ENCODE data around the gene GALNT10.

The GALNT10 gene

DNA sequence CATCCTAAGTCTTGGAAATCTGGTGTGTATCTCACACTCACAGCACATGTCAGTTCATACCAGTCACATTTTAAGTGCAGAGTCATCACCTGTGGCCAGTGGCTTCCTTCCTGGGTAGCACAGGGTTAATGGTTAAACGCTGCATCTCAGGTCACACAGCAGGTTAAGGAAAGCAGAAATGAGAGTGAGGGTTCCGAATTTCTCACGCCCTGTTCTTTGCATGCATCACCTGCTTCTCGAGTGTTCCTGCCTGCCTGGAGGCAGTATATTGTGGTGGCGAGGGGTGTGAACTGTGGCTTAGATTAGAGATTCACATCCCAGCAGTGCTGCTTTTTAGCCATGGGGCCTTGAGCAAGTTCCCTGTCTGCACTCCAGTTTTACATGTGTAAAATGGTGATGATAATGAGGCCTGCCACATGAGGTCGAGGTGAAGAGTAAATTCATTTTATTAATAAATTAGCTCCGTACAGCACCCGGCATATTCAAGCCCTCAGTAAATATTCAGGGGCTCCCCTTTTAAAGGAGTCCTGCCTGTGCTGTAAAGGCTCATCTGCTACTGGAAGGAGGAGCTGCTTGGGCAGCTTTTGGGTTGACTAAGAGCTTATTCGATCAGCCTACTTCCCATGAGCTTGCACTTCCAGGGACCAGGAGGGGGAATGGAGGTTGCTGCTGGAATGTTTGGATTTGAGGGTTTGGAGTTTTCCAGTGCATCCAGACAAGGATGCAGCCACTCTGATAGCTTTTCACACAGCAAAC lies 194.1 kb downstream of the GALNT10 start:
- Histone ChIP-seq H3K4me1 (ENCODE audit: control insufficient read depth, insufficient read depth, low read length) (peaks cover 11% of the 10 kb centered on the region; the same call in 1 of the 2 replicates), H3K27ac (ENCODE audit: low read depth, low read length) (no peak overlapping the region), H3K27me3 (ENCODE audit: control insufficient read depth, insufficient read depth, low read length) (no peaks in the 10 kb centered on the region), H3K36me3 (ENCODE audit: control insufficient read depth, insufficient read depth, low read length) (peaks cover 14% of the 10 kb centered on the region; the same call in 1 of the 2 replicates), H3K4me3 (ENCODE audit: low read depth, low read length) (no peak overlapping the region), H3K9me3 (ENCODE audit: control insufficient read depth, insufficient read depth, low read depth, low read length) (peaks cover 5% of the 10 kb centered on the region; the same call in 1 of the 2 replicates), H3K9ac (ENCODE audit: low read length) (no peak overlapping the region)

DNA sequence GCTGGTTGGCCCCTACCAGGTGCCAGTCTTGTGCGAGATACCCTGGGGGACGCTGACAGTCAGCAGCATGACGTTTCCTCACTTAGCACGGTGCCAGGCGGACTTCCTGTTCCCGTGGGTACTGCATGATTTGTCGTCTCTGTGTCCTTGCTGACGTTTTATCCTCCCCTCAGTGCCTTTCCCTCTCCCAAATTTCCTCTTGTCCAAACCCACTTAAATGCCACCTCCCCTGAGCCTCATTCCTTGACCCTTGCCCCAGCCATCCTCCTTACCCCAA lies 194.6 kb downstream of the GALNT10 start:
- Histone ChIP-seq H3K36me3 (ENCODE audit: control insufficient read depth, insufficient read depth, low read length) (peaks cover 14% of the 10 kb centered on the region; the same call in 1 of the 2 replicates), H3K9ac (ENCODE audit: low read length) (no peak overlapping the region), H3K4me1 (ENCODE audit: control insufficient read depth, insufficient read depth, low read length) (peaks cover 11% of the 10 kb centered on the region; the same call in 1 of the 2 replicates), H3K9me3 (ENCODE audit: control insufficient read depth, insufficient read depth, low read depth, low read length) (peaks cover 5% of the 10 kb centered on the region; the same call in 1 of the 2 replicates), H3K4me3 (ENCODE audit: low read depth, low read length) (no peak overlapping the region), H3K27ac (ENCODE audit: low read depth, low read length) (no peak overlapping the region), H3K27me3 (ENCODE audit: control insufficient read depth, insufficient read depth, low read length) (no peaks in the 10 kb centered on the region)

DNA sequence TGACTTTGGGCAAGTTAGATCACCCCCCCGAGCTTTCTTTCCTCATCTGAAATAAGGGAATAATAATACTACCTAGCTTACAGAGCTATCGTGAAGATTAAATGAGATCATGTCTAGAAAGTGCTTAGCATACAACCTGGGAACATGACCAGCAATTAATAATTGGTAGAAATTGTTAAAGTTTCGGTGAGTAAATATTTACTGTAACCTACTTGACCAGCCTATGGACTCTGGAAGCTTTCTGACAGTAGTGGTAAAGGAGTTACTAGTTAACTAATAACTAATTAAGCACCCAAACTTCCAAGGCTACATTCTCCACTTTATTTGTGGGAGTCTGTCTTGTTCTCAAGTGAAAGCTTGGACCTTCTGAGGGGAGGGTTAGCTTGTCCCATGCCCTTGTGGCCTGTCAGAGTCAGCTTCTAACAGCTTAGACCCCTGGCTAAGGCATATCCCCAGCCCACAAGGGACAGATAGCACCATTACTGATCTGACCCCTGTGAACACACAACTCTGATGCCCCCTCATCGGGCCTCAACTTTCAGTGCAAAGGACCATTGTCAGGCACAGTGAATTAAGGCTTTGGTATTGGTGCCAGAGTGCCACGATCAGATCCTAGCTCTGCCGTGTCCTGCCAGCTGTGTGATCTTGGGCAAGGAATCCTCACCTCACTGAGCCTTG lies 196.6 kb downstream of the GALNT10 start:
- H3K9ac ChIP-seq (ENCODE audit: low read length): no peak overlapping the region
- peaks cover 3% of the 10 kb centered on the region; the same call in 1 of the 2 replicates for H3K9me3 ChIP-seq (ENCODE audit: control insufficient read depth, insufficient read depth, low read depth, low read length)
- H3K27ac ChIP-seq (ENCODE audit: low read depth, low read length): no peak overlapping the region
- H3K4me1 ChIP-seq (ENCODE audit: control insufficient read depth, insufficient read depth, low read length): peaks cover 11% of the 10 kb centered on the region; the same call in 1 of the 2 replicates
- H3K4me3 ChIP-seq (ENCODE audit: low read depth, low read length): no peak overlapping the region
- H3K27me3 ChIP-seq (ENCODE audit: control insufficient read depth, insufficient read depth, low read length): no peaks in the 10 kb centered on the region
- H3K36me3 ChIP-seq (ENCODE audit: control insufficient read depth, insufficient read depth, low read length): peaks cover 3% of the 10 kb centered on the region; the same call in 1 of the 2 replicates

DNA sequence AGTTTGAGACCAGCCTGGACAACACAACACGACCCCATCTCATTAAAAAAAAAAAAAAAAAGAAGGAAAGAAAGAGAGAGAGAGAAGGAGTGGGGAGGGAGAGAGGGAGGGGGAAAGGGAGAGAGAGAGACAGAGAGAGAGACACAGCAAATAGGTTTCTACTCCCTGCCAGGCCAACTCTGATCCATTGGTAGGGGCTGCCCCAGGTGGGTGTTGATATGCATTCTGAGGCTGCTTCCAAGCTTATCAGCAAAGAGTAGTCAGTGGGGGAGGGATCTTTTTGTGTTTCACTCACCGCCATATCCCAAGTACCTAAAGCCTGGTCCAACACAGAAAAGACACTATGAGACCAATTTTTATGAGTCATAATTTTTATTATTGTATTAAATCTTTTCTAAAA lies 198.3 kb downstream of the GALNT10 start:
- H3K9me3 ChIP-seq (ENCODE audit: control insufficient read depth, insufficient read depth, low read depth, low read length): peaks cover 7% of the 10 kb centered on the region; the same call in 1 of the 2 replicates
- no peak overlapping the region for H3K9ac ChIP-seq (ENCODE audit: low read length)
- H3K36me3 ChIP-seq (ENCODE audit: control insufficient read depth, insufficient read depth, low read length): no peaks in the 10 kb centered on the region
- no peak overlapping the region for H3K4me3 ChIP-seq (ENCODE audit: low read depth, low read length)
- no peak overlapping the region for H3K27ac ChIP-seq (ENCODE audit: low read depth, low read length)
- no peaks in the 10 kb centered on the region for H3K27me3 ChIP-seq (ENCODE audit: control insufficient read depth, insufficient read depth, low read length)
- peaks cover 11% of the 10 kb centered on the region; the same call in 1 of the 2 replicates for H3K4me1 ChIP-seq (ENCODE audit: control insufficient read depth, insufficient read depth, low read length)

GRCh38 chr5:154390096-154390495 lies 199.6 kb downstream of the GALNT10 start:
- Histone ChIP-seq H3K27ac (ENCODE audit: low read depth, low read length) (no peak overlapping the region), H3K9ac (ENCODE audit: low read length) (no peak overlapping the region), H3K4me1 (ENCODE audit: control insufficient read depth, insufficient read depth, low read length) (peaks cover 8% of the 10 kb centered on the region; the same call in 1 of the 2 replicates), H3K4me3 (ENCODE audit: low read depth, low read length) (no peak overlapping the region), H3K36me3 (ENCODE audit: control insufficient read depth, insufficient read depth, low read length) (no peaks in the 10 kb centered on the region), H3K9me3 (ENCODE audit: control insufficient read depth, insufficient read depth, low read depth, low read length) (peaks cover 7% of the 10 kb centered on the region; the same call in 1 of the 2 replicates), H3K27me3 (ENCODE audit: control insufficient read depth, insufficient read depth, low read length) (no peaks in the 10 kb centered on the region)

DNA sequence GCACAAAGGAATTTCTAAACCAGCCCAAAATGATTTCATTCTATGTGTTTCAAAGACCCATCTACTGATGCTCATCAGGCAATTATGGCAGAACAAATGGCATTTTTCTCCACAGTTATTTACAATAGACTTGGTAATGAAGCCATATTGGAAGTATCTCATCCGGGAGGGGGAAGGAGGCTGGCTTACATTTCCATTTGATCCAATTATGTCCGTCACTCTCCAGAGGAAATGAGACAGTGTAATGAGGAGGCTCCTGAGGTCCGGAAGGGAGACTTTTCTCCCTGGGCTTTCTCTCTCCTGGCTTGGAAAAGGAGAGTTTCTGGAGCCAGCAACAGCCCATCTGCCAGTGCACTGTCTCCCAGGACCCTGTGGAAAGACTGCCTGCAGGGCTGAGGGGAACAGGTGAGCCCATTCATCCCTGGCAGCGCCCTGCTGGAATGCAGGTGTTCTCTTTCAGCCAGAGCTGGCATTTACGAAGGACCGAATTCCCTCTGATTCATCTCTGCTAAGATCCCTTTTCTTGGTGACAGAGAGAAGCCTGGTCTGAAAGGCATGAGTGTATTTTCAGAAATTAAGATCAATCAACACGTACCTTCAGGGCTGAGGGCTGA lies 200.3 kb downstream of the GALNT10 start:
- Histone ChIP-seq H3K9me3 (ENCODE audit: control insufficient read depth, insufficient read depth, low read depth, low read length) (peaks cover 7% of the 10 kb centered on the region; the same call in 1 of the 2 replicates), H3K9ac (ENCODE audit: low read length) (no peak overlapping the region), H3K4me3 (ENCODE audit: low read depth, low read length) (no peak overlapping the region), H3K4me1 (ENCODE audit: control insufficient read depth, insufficient read depth, low read length) (peaks cover 14% of the 10 kb centered on the region), H3K27ac (ENCODE audit: low read depth, low read length) (no peak overlapping the region), H3K27me3 (ENCODE audit: control insufficient read depth, insufficient read depth, low read length) (no peaks in the 10 kb centered on the region), H3K36me3 (ENCODE audit: control insufficient read depth, insufficient read depth, low read length) (no peaks in the 10 kb centered on the region)

- Histone ChIP-seq H3K36me3 (ENCODE audit: control insufficient read depth, insufficient read depth, low read length) (no peaks in the 10 kb centered on the region), H3K27me3 (ENCODE audit: control insufficient read depth, insufficient read depth, low read length) (no peaks in the 10 kb centered on the region), H3K9ac (ENCODE audit: low read length) (no peak overlapping the region), H3K4me3 (ENCODE audit: low read depth, low read length) (no peak overlapping the region), H3K9me3 (ENCODE audit: control insufficient read depth, insufficient read depth, low read depth, low read length) (peaks cover 7% of the 10 kb centered on the region; the same call in 1 of the 2 replicates), H3K27ac (ENCODE audit: low read depth, low read length) (no peak overlapping the region), H3K4me1 (ENCODE audit: control insufficient read depth, insufficient read depth, low read length) (peaks cover 20% of the 10 kb centered on the region)
Observed at GRCh38 chr5:154391788-154392187, 201.3 kb downstream of the GALNT10 start.

- Histone ChIP-seq H3K27ac (ENCODE audit: low read depth, low read length) (no peak overlapping the region), H3K9me3 (ENCODE audit: control insufficient read depth, insufficient read depth, low read depth, low read length) (peaks cover 7% of the 10 kb centered on the region; the same call in 1 of the 2 replicates), H3K27me3 (ENCODE audit: control insufficient read depth, insufficient read depth, low read length) (no peaks in the 10 kb centered on the region), H3K4me1 (ENCODE audit: control insufficient read depth, insufficient read depth, low read length) (peaks cover 14% of the 10 kb centered on the region), H3K36me3 (ENCODE audit: control insufficient read depth, insufficient read depth, low read length) (no peaks in the 10 kb centered on the region), H3K4me3 (ENCODE audit: low read depth, low read length) (no peak overlapping the region), H3K9ac (ENCODE audit: low read length) (no peak overlapping the region)
Observed at GRCh38 chr5:154393850-154394249, 203.3 kb downstream of the GALNT10 start.

- Histone ChIP-seq H3K27me3 (ENCODE audit: control insufficient read depth, insufficient read depth, low read length) (no peaks in the 10 kb centered on the region), H3K9ac (ENCODE audit: low read length) (no peak overlapping the region), H3K27ac (ENCODE audit: low read depth, low read length) (no peak overlapping the region), H3K36me3 (ENCODE audit: control insufficient read depth, insufficient read depth, low read length) (no peaks in the 10 kb centered on the region), H3K9me3 (ENCODE audit: control insufficient read depth, insufficient read depth, low read depth, low read length) (peaks cover 7% of the 10 kb centered on the region; the same call in 1 of the 2 replicates), H3K4me3 (ENCODE audit: low read depth, low read length) (no peak overlapping the region), H3K4me1 (ENCODE audit: control insufficient read depth, insufficient read depth, low read length) (peaks cover 14% of the 10 kb centered on the region)
Observed at GRCh38 chr5:154394307-154394706, 203.8 kb downstream of the GALNT10 start.

- H3K9me3 ChIP-seq (ENCODE audit: control insufficient read depth, insufficient read depth, low read depth, low read length): peaks cover 7% of the 10 kb centered on the region; the same call in 1 of the 2 replicates
- no peaks in the 10 kb centered on the region for H3K27me3 ChIP-seq (ENCODE audit: control insufficient read depth, insufficient read depth, low read length)
- no peak overlapping the region for H3K9ac ChIP-seq (ENCODE audit: low read length)
- H3K27ac ChIP-seq (ENCODE audit: low read depth, low read length): no peak overlapping the region
- no peak overlapping the region for H3K4me3 ChIP-seq (ENCODE audit: low read depth, low read length)
- peaks cover 14% of the 10 kb centered on the region for H3K4me1 ChIP-seq (ENCODE audit: control insufficient read depth, insufficient read depth, low read length)
- H3K36me3 ChIP-seq (ENCODE audit: control insufficient read depth, insufficient read depth, low read length): no peaks in the 10 kb centered on the region
Observed at GRCh38 chr5:154395407-154396106, 205.0 kb downstream of the GALNT10 start.
